OCI-LY7 (cell line): ENCODE results near the gene THAP6. TPM values are rescaled to one million over a fixed set of nuclear protein-coding genes. Genes with fewer than 3 reads are reported as not detected.

Source experiments
- BruUV-seq: library from RNA; stranded (reverse); fragments of 400-500 nt; replicated peaks from 2 replicates; lab custom pipeline; 2021; lab: Mats Ljungman, UMichigan
- CTCF ChIA-PET: fragments of 300-600 bp; sonication (Branson Sonifier 250); formaldehyde crosslinking; loops from one replicate; lab custom pipeline; 2022; ENCODE audit warnings: antibody characterized with exemption; ENCODE audit not compliant: unreplicated experiment; lab: Charles Lee
- POLR2A ChIA-PET: fragments of 300-600 bp; sonication (Branson Sonifier 250); formaldehyde crosslinking; loops from one replicate; lab custom pipeline; 2022; ENCODE audit warnings: antibody characterized with exemption; lab: Charles Lee
- DNase-seq: peaks from one replicate; pipeline ENCODE4 v3.0.0-alpha.2; 2015; ENCODE audit warnings: low spot score
- H2AFZ ChIP-seq: fragments of 200-600 bp; sonication (generic), shearing (Covaris generic); 2 replicates; pipeline ENCODE4 v1.6.1; 2014; ENCODE audit warnings: mild to moderate bottlenecking, antibody characterized with exemption, low read length, moderate library complexity
- H3K27ac ChIP-seq: fragments of 200-600 bp; sonication (generic); 2 replicates; pipeline ENCODE4 v1.5.1; 2014; ENCODE audit warnings: mixed run types, low read depth, mild to moderate bottlenecking, moderate library complexity, low read length, inconsistent platforms; ENCODE audit not compliant: poor library complexity, severe bottlenecking
- H3K36me3 ChIP-seq: fragments of 200-600 bp; sonication (generic); 2 replicates; pipeline ENCODE4 v1.6.1; 2014; ENCODE audit warnings: mild to moderate bottlenecking, antibody characterized with exemption, low read length, moderate library complexity, mixed read lengths; ENCODE audit not compliant: insufficient read depth
- H3K4me1 ChIP-seq: fragments of 200-600 bp; sonication (generic); 2 replicates; pipeline ENCODE4 v1.5.1; 2014; ENCODE audit warnings: mild to moderate bottlenecking, low read length; ENCODE audit not compliant: insufficient read depth, poor library complexity, severe bottlenecking
- H3K4me2 ChIP-seq: fragments of 200-600 bp; sonication (generic); 2 replicates; pipeline ENCODE4 v1.6.1; 2014; ENCODE audit warnings: mild to moderate bottlenecking, low read length
- H3K4me3 ChIP-seq: fragments of 200-600 bp; sonication (generic); 2 replicates; pipeline ENCODE4 v1.5.1; 2014; ENCODE audit warnings: mild to moderate bottlenecking, low read depth, low read length; ENCODE audit not compliant: poor library complexity, severe bottlenecking
- H3K79me2 ChIP-seq: fragments of 200-600 bp; sonication (generic); 2 replicates; pipeline ENCODE4 v1.6.1; 2016; ENCODE audit warnings: low read depth, mild to moderate bottlenecking, low read length, moderate library complexity, mixed read lengths; ENCODE audit not compliant: insufficient read depth
- H3K9me2 ChIP-seq: fragments of 200-600 bp; sonication (generic); 2 replicates; pipeline ENCODE4 v1.6.1; 2016; ENCODE audit warnings: mild to moderate bottlenecking, low read length, mixed read lengths; ENCODE audit not compliant: insufficient read depth
- H3K9me3 ChIP-seq: fragments of 200-600 bp; sonication (generic); 2 replicates; pipeline ENCODE4 v1.6.1; 2014; ENCODE audit warnings: mild to moderate bottlenecking, mixed run types, low read length, mixed read lengths
- H4K20me1 ChIP-seq: fragments of 200-600 bp; sonication (generic); 2 replicates; pipeline ENCODE4 v1.6.1; 2014; ENCODE audit warnings: mild to moderate bottlenecking, antibody characterized with exemption, low read length, moderate library complexity, mixed read lengths; ENCODE audit not compliant: insufficient read depth
- CTCF ChIP-seq: fragments of 200-600 bp; sonication (generic); conservative IDR thresholded peaks from 2 replicates; pipeline ENCODE4 v1.5.1; 2014; ENCODE audit warnings: mild to moderate bottlenecking, antibody characterized with exemption, low read length, moderate library complexity, mixed read lengths
- EZH2phosphoT487 ChIP-seq: fragments of 200-600 bp; sonication (generic); IDR thresholded peaks from 2 replicates; pipeline ENCODE4 v1.6.1; 2018; ENCODE audit warnings: low read depth, borderline replicate concordance, mild to moderate bottlenecking, mixed run types, antibody characterized with exemption, low read length, moderate library complexity, mixed read lengths
- intact Hi-C: fragments of 100-400 bp; cut with micrococcal nuclease; formaldehyde crosslinking; loops from one replicate; pipeline ENCODE4 v1.10.0; 2022; ENCODE audit not compliant: unreplicated experiment
- total RNA-seq, 2 experiments: library from RNA; depleted of rRNA in 1 of 2; stranded (reverse); fragments of >200 nt in 1 of 2; shearing (Covaris generic) in 1 of 2; gene quantifications; 2 replicates each; pipeline ENCODE4 v1.2.3, GENCODE V29; 2014 to 2022

Gene THAP6
- total RNA-seq, 2 experiments from 2014 or later, result 15.9 to 27.3 TPM

- no peak for DNase-seq
- no peaks in the 10 kb centered on the region for H3K36me3 ChIP-seq
- H3K79me2 ChIP-seq, result no peaks in the 10 kb centered on the region
- peak within 1 kb of the TSS; percentile 5; the same call in 1 of the 2 replicates for H2AFZ ChIP-seq
- H3K4me2 ChIP-seq, result peak within 1 kb of the TSS; percentile 38; the same call in 1 of the 2 replicates
- H3K27ac ChIP-seq, result no peak within 1 kb of the TSS
- H3K9me2 ChIP-seq, result no peaks in the 10 kb centered on the region
- H3K4me1 ChIP-seq, result no peaks in the 10 kb centered on the region
- CTCF ChIA-PET, result no interaction called here
- POLR2A ChIA-PET, result interaction anchor here (1.3 to 1.9 kb wide), 3 partner anchors 9 to 41 kb away, joined by 3 to 5 read pairs (median 5); partner anchors contain the start of genes RCHY1 and THAP6
- no peaks in the 10 kb centered on the region for H3K9me3 ChIP-seq
- TF ChIP-seq CTCF (no peak), EZH2phosphoT487 (no peak)
- H3K4me3 ChIP-seq, result no peak within 1 kb of the TSS
- no peaks in the 10 kb centered on the region for H4K20me1 ChIP-seq
- no TSS peak for BruUV-seq
- intact Hi-C loops, result no loop called here
These were observed 41.3 kb downstream of the THAP6 start, which contains the start of gene ODAPH for GRCh38 chr4:75555294-75556164. Gene ODAPH (plus strand): TSS chr4:75556066. CDS start chr4:75556083, 17 bp downstream.

- H3K9me2 ChIP-seq, result no peaks in the 10 kb centered on the region
- TF ChIP-seq CTCF (no peak), EZH2phosphoT487 (no peak)
- ChIA-PET POLR2A (interaction anchor here (0.6 to 1.0 kb wide), 3 partner anchors 42 to 1413 kb away, joined by 3 read pairs; no protein-coding TSS in a partner anchor), CTCF (interaction anchor here (0.9 kb wide), 1 partner anchor 10 kb away, joined by 3 read pairs; no protein-coding TSS in a partner anchor)
- no TSS peak for BruUV-seq
- H4K20me1 ChIP-seq, result no peaks in the 10 kb centered on the region
- no peak overlapping the region; the same call in 1 of the 2 replicates for H2AFZ ChIP-seq
- no peak overlapping the region for H3K27ac ChIP-seq
- DNase-seq, result no peak
- H3K4me3 ChIP-seq, result no peak overlapping the region
- H3K4me2 ChIP-seq, result peak overlapping the region; percentile 35; the same call in 1 of the 2 replicates
- intact Hi-C loops, result no loop called here
- no peaks in the 10 kb centered on the region for H3K9me3 ChIP-seq
- no peaks in the 10 kb centered on the region for H3K79me2 ChIP-seq
- no peaks in the 10 kb centered on the region for H3K36me3 ChIP-seq
- no peaks in the 10 kb centered on the region for H3K4me1 ChIP-seq
These were observed 43.4 kb downstream of the THAP6 start for GRCh38 chr4:75557696-75558095.
